IPS-18c (cell line): Measurements from ENCODE around the gene GAPDHS.

ENCODE experiments used
- H3K4me3 ChIP-seq: 2 replicates; pipeline ENCODE4 v1.7.0; 2013; ENCODE audit warnings: low read depth, mild to moderate bottlenecking, low read length, moderate library complexity; ENCODE audit not compliant: insufficient read depth
- H3K9me3 ChIP-seq: one replicate; pipeline ENCODE4 v1.6.1; 2013; ENCODE audit warnings: mild to moderate bottlenecking, low read length, moderate library complexity; ENCODE audit not compliant: control insufficient read depth, insufficient read depth

Gene GAPDHS

DNA sequence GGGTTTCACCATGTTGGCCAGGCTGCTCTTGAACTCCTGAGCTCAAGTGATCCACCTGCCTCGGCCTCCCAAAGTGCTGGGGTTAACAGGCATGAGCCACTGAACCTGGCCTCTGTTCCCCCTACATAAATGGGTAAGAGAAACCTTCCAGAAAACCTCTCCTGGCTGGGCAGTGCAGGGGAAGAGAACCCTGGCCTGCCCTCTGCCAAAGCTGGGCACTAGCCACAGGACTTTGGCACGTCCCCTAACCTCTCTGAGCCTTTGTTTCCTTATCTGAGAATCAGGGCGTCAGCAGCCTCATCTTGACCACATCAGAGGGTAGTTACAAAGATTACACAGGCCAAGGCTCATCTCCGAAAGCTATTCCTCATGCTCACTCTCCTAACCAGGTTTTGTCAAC is 7.4 kb upstream of the GAPDHS start:
- H3K9me3 ChIP-seq = no peaks in the 10 kb centered on the region
- no peak overlapping the region for H3K4me3 ChIP-seq

DNA sequence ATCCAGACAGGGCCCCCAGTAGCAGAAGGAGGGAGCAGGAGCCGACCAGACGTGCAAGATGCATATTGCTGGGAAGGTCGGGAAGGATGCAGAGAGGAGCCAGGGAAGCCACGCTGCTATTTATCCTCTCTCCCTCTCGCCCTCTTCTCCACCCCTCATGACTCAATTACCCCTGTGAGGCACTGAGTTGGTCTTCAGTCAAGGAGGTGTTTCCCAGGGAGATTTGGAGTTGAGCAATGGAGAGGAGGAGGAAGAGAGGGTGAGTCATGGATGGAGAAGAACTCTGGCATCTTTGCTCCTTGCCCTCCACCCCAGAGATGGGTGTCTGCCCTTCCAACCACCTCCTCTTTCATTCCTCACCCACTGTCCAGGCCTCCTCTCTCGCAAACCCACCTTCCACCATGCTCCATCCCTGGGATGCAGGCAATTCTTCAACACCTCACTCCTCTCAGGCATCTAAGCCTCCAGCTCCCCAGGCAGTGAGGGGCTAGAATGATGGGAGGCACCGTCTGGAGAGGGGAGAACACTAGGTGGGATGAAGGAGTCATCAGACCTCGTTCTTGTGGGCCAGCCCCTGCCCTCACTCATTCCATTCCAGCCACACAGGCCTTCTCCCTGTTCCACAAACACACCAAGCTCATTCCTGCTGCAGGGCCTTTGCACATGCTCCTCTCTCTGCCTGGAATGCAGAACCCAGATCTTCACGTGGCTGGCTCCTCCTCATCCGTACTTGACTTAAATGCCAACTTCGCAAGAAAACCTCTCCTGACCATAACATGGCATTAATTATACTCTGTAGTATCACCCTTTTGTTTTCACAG is 4.8 kb upstream of the GAPDHS start, which contains the start of gene SBSN:
SBSN (minus strand) TSS at position 94 of the 821 bp plus-strand sequence; CDS start at position 64, 30 bp downstream.
- Histone ChIP-seq H3K9me3 (peaks cover 2% of the 10 kb centered on the region), H3K4me3 (no peak within 1 kb of the TSS)

- Histone ChIP-seq H3K9me3 (peaks cover 2% of the 10 kb centered on the region), H3K4me3 (no peak overlapping the region)
These were observed 3.7 kb upstream of the GAPDHS start for GRCh38 chr19:35529241-35530218.

DNA sequence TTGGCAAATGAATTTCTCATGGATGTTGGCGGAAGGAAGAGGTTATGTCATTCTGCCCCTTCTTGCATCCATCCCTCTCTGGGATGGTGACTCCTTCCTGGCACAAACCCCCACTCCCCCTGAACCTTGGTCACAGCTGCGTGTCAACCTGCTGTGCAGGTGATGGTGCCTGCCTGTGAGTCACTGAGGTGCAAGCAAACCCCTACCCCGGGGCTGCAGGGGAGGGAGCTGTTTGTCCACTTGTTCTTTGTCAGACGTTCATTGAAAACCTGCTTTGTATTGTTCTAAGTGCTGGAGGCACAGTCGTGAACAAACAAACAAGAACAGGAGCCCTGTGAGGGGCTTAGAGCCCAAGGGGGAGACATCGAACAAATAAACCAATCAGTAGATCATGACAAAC is 2.0 kb upstream of the GAPDHS start:
- H3K9me3 ChIP-seq = peaks cover 2% of the 10 kb centered on the region
- H3K4me3 ChIP-seq = no peak overlapping the region

DNA sequence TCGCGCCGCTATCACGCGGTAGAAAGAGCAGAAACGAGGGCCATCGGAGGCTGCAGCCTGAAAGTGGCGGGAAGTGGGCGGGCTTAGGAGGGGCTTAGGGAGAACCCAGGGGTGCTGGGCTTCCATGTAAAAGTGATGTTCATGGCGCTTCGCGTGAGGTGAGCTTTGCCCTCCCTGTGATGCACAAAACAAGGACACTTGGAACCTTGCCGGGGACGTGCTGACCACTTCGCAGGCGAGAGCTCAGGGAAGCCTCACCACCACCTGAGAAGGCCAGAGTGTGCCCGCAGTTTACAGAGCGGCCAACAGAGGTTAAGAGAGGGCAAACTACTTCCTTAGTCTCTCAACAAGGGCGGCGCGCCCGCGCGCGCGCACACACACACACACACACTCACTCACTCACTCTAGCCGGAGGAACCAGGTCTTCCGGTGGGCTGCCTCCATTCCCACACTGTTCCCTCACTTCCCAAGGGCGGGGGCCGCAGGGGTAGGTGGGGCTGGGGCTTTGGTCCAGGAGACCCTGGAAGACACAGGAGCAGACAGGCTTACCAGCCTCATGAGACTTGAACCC is 651 bp downstream of the GAPDHS start:
- Histone ChIP-seq H3K4me3 (no peak overlapping the region), H3K9me3 (peaks cover 2% of the 10 kb centered on the region)

- Histone ChIP-seq H3K9me3 (peaks cover 2% of the 10 kb centered on the region), H3K4me3 (no peak overlapping the region)
These were observed 1.7 kb downstream of the GAPDHS start for GRCh38 chr19:35534803-35535480.

DNA sequence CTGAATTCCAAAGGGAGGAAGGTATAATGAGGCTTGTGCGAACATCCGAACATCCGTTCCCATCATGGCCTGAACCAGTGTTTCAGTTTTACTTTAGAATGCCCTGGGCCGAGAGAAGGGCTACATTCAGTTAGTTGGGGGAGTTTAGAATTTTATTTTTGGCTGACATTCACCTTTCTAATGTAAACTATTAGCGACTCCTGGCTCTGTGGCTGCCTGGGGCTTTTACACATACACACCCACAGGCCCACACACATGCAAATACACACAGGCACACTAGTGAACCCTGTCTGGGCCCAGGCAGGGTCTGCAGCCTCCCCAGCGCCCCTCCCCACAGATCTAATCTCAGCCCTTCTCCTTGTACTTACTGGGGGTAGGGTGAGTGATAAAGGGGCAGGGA is 6.1 kb downstream of the GAPDHS start:
- Histone ChIP-seq H3K4me3 (no peak overlapping the region), H3K9me3 (peaks cover 2% of the 10 kb centered on the region)

DNA sequence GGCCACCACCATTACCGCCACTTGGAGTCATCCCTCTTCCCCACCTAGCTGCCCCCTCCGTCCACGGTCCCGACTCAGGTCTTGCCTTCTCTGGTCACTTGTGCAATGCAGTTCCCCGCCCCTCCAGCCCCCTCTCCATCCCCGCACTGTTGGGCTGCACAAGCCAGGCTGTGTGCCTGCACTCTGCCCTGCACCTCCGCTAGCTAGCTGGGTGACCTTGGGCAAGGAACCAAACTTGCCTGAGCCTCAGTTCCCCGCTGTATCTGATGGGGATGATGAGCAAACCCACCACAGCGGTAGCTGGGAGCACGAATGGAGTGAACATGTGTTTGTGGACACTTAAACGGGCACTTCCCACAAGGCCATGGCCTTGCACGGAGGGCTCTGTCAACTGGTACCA is 6.6 kb downstream of the GAPDHS start:
- Histone ChIP-seq H3K9me3 (peaks cover 2% of the 10 kb centered on the region), H3K4me3 (no peak overlapping the region)

DNA sequence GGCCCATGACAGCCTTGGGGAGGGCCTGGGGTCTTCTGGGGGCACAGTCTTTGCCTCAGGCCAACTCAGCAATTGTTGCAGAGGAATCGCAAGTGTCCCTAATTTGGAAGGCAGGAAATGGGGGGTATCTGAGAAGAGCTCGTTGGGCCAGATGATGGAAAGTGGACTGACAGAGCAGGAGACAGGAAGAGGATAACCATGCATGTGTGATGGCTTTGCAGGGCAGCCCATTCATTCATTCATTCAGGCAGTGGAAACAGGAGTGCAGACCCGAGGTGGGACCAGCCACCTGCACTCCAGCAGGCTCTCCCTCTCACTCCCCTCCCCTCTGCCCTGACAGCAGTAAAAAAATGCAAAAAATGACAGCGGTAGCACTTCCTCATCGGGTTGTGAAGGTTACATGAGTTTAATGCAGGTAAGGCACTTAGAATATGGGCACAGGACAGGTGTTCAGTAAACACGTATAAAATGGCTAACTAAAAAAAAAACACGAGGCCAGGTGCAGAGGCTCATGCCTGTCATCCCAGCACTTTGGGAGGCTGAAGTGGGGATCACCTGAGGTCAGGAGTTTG is 7.2 kb downstream of the GAPDHS start:
- H3K4me3 ChIP-seq = no peak overlapping the region
- H3K9me3 ChIP-seq = peaks cover 2% of the 10 kb centered on the region

- Histone ChIP-seq H3K4me3 (no peak overlapping the region), H3K9me3 (peaks cover 2% of the 10 kb centered on the region)
These were observed 9.0 kb downstream of the GAPDHS start for GRCh38 chr19:35542209-35542608.

DNA sequence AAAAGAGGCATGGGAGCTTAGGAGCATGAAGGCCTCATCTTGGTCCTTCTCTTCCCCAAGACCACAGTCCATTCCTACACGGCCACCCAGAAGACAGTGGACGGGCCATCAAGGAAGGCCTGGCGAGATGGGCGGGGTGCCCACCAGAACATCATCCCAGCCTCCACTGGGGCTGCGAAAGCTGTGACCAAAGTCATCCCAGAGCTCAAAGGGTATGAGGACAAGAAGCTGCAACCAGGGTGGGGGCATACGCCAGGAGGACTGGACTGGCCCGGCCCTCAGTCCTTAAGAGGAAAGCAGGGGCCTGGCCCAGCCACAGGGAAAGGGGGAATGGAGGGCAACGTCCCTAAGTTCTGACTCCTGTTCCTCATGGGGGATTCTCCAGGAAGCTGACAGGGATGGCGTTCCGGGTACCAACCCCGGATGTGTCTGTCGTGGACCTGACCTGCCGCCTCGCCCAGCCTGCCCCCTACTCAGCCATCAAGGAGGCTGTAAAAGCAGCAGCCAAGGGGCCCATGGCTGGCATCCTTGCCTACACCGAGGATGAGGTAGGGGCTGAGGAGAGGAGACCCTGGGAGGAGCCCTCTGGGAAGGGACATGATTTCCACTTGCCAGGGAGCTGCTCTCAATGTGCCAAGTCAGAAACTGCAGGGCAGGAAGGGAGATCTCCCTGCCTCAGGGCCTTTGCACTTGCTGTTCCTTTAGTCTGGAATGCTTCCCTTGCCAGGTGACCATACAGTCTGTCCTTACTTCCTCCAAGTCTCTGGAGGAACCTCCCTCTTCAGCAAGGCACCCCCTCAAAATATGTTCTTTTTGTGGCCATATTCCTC is 10.2 kb downstream of the GAPDHS start:
- Histone ChIP-seq H3K4me3 (no peak overlapping the region), H3K9me3 (peaks cover 2% of the 10 kb centered on the region)

DNA sequence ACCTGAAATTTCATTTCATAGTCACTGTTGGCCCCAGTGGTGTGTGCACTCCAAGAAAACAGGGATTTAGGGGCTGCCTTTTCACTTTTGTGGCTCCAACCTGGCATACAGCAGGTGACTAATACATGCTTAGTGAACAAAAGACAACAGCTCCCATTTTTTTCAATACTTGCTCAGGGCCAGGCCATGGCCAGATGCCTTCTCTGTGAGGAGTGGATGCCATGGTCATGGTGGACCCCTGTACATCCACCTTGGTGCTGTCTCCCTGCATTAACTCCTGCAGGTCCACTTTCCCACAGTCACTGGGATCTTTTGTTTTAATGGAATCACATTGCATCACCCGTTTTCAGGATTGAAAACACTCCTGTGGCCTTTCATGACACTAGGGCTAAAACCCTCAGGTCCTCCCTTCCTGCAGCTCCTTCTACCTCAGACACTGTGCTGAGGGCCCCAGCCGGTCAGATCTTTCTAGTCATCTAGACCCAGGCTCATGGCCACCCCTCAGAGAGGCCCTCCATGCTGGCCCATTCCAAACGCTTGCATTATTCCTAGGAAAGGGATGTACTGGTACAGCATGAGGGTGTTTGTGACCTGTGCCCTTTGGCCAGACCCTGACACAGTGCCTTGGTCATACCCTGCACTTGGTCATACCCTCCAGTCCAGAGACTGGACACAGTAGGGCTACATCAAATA is 11.0 kb downstream of the GAPDHS start:
- Histone ChIP-seq H3K9me3 (peaks cover 2% of the 10 kb centered on the region), H3K4me3 (peak overlapping the region; percentile 86)

GRCh38 chr19:35545001-35545854 is 12.0 kb downstream of the GAPDHS start, which contains the start of gene TMEM147:
TSS of gene TMEM147 (plus strand) at chr19:35545626. CDS start at chr19:35545740, 114 bp downstream.
- Histone ChIP-seq H3K4me3 (peak within 1 kb of the TSS; percentile 86), H3K9me3 (peaks cover 2% of the 10 kb centered on the region)

- Histone ChIP-seq H3K4me3 (peak overlapping the region; percentile 86), H3K9me3 (peaks cover 2% of the 10 kb centered on the region)
These were observed 12.7 kb downstream of the GAPDHS start for GRCh38 chr19:35545855-35546381.
